22Rv1 (cell line): ENCODE results near the gene OR2V1.

Source experiments
- ZFX ChIP-seq: fragments of 450-650 bp; IDR thresholded peaks from 2 replicates; pipeline ENCODE4 v1.6.1; 2017; ENCODE audit warnings: antibody characterized with exemption, borderline replicate concordance
- TF ChIP-seq, protein P1 (sequence below): fragments of 450-650 bp; IDR thresholded peaks from 2 replicates; pipeline ENCODE4 v1.5.1; 2017; ENCODE audit warnings: mild to moderate bottlenecking

DNA sequence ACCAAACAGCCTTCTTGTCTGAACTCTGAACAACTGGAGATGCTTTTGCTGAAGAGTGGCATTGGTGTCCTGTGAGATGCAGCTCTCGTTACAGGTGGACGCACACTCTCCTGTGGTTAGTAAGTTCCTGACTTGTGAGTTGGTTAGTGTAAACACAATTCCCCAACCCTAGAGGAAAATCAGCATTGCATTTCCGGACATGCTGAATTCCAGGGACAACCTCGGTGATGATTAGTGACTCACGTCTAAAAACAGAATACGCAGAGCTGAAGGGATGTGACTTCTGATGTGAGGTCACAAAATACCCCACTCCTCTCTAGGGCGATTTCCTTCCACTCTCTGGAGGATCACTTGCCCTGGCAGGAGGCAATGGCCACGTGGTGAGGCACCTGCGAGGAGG is 21.4 kb upstream of the OR2V1 start:
- TF ChIP-seq, protein P1, sequence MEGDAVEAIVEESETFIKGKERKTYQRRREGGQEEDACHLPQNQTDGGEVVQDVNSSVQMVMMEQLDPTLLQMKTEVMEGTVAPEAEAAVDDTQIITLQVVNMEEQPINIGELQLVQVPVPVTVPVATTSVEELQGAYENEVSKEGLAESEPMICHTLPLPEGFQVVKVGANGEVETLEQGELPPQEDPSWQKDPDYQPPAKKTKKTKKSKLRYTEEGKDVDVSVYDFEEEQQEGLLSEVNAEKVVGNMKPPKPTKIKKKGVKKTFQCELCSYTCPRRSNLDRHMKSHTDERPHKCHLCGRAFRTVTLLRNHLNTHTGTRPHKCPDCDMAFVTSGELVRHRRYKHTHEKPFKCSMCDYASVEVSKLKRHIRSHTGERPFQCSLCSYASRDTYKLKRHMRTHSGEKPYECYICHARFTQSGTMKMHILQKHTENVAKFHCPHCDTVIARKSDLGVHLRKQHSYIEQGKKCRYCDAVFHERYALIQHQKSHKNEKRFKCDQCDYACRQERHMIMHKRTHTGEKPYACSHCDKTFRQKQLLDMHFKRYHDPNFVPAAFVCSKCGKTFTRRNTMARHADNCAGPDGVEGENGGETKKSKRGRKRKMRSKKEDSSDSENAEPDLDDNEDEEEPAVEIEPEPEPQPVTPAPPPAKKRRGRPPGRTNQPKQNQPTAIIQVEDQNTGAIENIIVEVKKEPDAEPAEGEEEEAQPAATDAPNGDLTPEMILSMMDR: no peak
- TF ChIP-seq ZFX: no peak
